WTC11 (cell line): Measurements from ENCODE around the gene SCARB2. TPM values are rescaled to one million over a fixed set of nuclear protein-coding genes. Genes with fewer than 3 reads are reported as not detected.

Source experiments
- ATAC-seq: fragments of 200-7000 bp; cut with Tn5 transposase; 2 replicates; pipeline ENCODE4 v1.10.0; 2021; ENCODE audit warnings: mild to moderate bottlenecking, moderate library complexity
- CTCF ChIA-PET: fragments of 300-600 bp; sonication (Branson Sonifier 250); formaldehyde crosslinking; loops from one replicate; lab custom pipeline; 2021; ENCODE audit warnings: antibody characterized with exemption; lab: Charles Lee
- POLR2A ChIA-PET: fragments of 350-600 bp; sonication (Branson Sonifier 250); formaldehyde crosslinking; loops from one replicate; lab custom pipeline; 2021; ENCODE audit warnings: antibody characterized with exemption; lab: Charles Lee
- DNase-seq: peaks from one replicate; pipeline ENCODE4 v3.0.0; 2021; ENCODE audit warnings: low spot score
- H3K27ac Mint-ChIP-seq: 2 replicates; pipeline ENCODE4 v1.8.0; 2021; ENCODE audit warnings: mixed read lengths
- H3K27me3 Mint-ChIP-seq: 2 replicates; pipeline ENCODE4 v1.8.0; 2021; ENCODE audit warnings: low read depth, mild to moderate bottlenecking, moderate library complexity, mixed read lengths
- H3K36me3 Mint-ChIP-seq: 2 replicates; pipeline ENCODE4 v1.8.0; 2021; ENCODE audit warnings: mixed read lengths
- H3K4me1 Mint-ChIP-seq: 2 replicates; pipeline ENCODE4 v1.8.0; 2022; ENCODE audit warnings: mixed read lengths
- H3K4me3 Mint-ChIP-seq: 2 replicates; pipeline ENCODE4 v1.8.0; 2021; ENCODE audit warnings: mild to moderate bottlenecking, moderate library complexity, mixed read lengths
- H3K9me3 Mint-ChIP-seq: 2 replicates; pipeline ENCODE4 v1.8.0; 2021; ENCODE audit warnings: mixed read lengths
- ATF1 ChIP-seq: sonication (generic); formaldehyde crosslinking; IDR thresholded peaks from 2 replicates; pipeline ENCODE4 v1.8.1; 2023; ENCODE audit warnings: mild to moderate bottlenecking, moderate library complexity, missing genetic modification reagents
- CDX4 ChIP-seq: fragments of 250-450 bp; sonication (Bioruptor Pico); IDR thresholded peaks from 2 replicates; pipeline ENCODE4 v1.9.0; 2021; ENCODE audit warnings: moderate library complexity, mild to moderate bottlenecking, inconsistent platforms, borderline replicate concordance
- CTCF ChIP-seq: fragments of 200-600 bp; IDR thresholded peaks from 2 replicates; pipeline ENCODE4 v1.8.0; 2022; ENCODE audit warnings: antibody characterized with exemption
- FOXJ3 ChIP-seq: sonication (generic); formaldehyde crosslinking; IDR thresholded peaks from 2 replicates; pipeline ENCODE4 v1.9.0; 2021; ENCODE audit warnings: missing genetic modification reagents, mild to moderate bottlenecking, borderline replicate concordance
- FOXP1 ChIP-seq: sonication (generic); formaldehyde crosslinking; IDR thresholded peaks from 2 replicates; pipeline ENCODE4 v1.8.0; 2022; ENCODE audit warnings: missing genetic modification reagents, mild to moderate bottlenecking, moderate library complexity, borderline replicate concordance
- HMGA2 ChIP-seq: fragments of 250-450 bp; sonication (Bioruptor Pico); IDR thresholded peaks from 2 replicates; pipeline ENCODE4 v1.4.0; 2021; ENCODE audit warnings: mild to moderate bottlenecking, moderate library complexity
- HMGXB4 ChIP-seq: sonication (generic); formaldehyde crosslinking; IDR thresholded peaks from 2 replicates; pipeline ENCODE4 v1.8.1; 2023; ENCODE audit warnings: mild to moderate bottlenecking, moderate library complexity, missing genetic modification reagents
- KAT7 ChIP-seq: sonication (generic); formaldehyde crosslinking; IDR thresholded peaks from 2 replicates; pipeline ENCODE4 v1.8.1; 2023; ENCODE audit warnings: missing genetic modification reagents, mild to moderate bottlenecking, borderline replicate concordance
- MAX ChIP-seq: sonication (generic); formaldehyde crosslinking; IDR thresholded peaks from 2 replicates; pipeline ENCODE4 v1.8.0; 2022; ENCODE audit warnings: mild to moderate bottlenecking, missing genetic modification reagents
- NFE2L1 ChIP-seq: sonication (generic); formaldehyde crosslinking; IDR thresholded peaks from 2 replicates; pipeline ENCODE4 v1.8.1; 2023; ENCODE audit warnings: missing genetic modification reagents
- PRDM15 ChIP-seq: sonication (generic); formaldehyde crosslinking; IDR thresholded peaks from 2 replicates; pipeline ENCODE4 v1.8.0; 2022; ENCODE audit warnings: missing genetic modification reagents
- SMAD4 ChIP-seq: sonication (generic); formaldehyde crosslinking; IDR thresholded peaks from 2 replicates; pipeline ENCODE4 v1.8.0; 2022; ENCODE audit warnings: mild to moderate bottlenecking, missing genetic modification reagents
- TEAD1 ChIP-seq: sonication (generic); formaldehyde crosslinking; IDR thresholded peaks from 2 replicates; pipeline ENCODE4 v1.8.0; 2022; ENCODE audit warnings: mild to moderate bottlenecking, missing genetic modification reagents
- TP53 ChIP-seq: sonication (generic); formaldehyde crosslinking; IDR thresholded peaks from 2 replicates; pipeline ENCODE4 v1.8.1; 2023; ENCODE audit warnings: mild to moderate bottlenecking, missing genetic modification reagents
- ZBTB21 ChIP-seq: sonication (generic); formaldehyde crosslinking; IDR thresholded peaks from 2 replicates; pipeline ENCODE4 v1.8.1; 2023; ENCODE audit warnings: mild to moderate bottlenecking, missing genetic modification reagents, borderline replicate concordance
- ZBTB43 ChIP-seq: sonication (generic); formaldehyde crosslinking; IDR thresholded peaks from 2 replicates; pipeline ENCODE4 v1.8.1; 2023; ENCODE audit warnings: mild to moderate bottlenecking, missing genetic modification reagents
- ZMAT4 ChIP-seq: fragments of 250-450 bp; sonication (Bioruptor Pico); IDR thresholded peaks from 2 replicates; pipeline ENCODE4 v1.9.0; 2021; ENCODE audit warnings: mild to moderate bottlenecking
- ZNF121 ChIP-seq: sonication (generic); formaldehyde crosslinking; IDR thresholded peaks from 2 replicates; pipeline ENCODE4 v1.8.0; 2023; ENCODE audit warnings: missing genetic modification reagents
- ZNF512 ChIP-seq: sonication (generic); formaldehyde crosslinking; IDR thresholded peaks from 2 replicates; pipeline ENCODE4 v1.8.1; 2022; ENCODE audit warnings: missing genetic modification reagents, borderline replicate concordance
- total RNA-seq: library from RNA; stranded (reverse); gene quantifications from 3 replicates; pipeline ENCODE4 v1.2.3, GENCODE V29; 2021

SCARB2 gene
- total RNA-seq, 1 experiment from 2014 or later, result 38.0 TPM

GRCh38 chr4:76212851-76213414 is 691 bp downstream of the SCARB2 start:
- no peaks in the 10 kb centered on the region for H3K36me3 Mint-ChIP-seq
- no peak for TF ChIP-seq ATF1 (CRISPR knock-in tag)
- TF ChIP-seq HMGXB4 (CRISPR knock-in tag), result no peak
- TF ChIP-seq TP53 (CRISPR knock-in tag), result no peak
- TF ChIP-seq CTCF, result no peak
- no peak for TF ChIP-seq FOXJ3 (CRISPR knock-in tag)
- no peak for TF ChIP-seq HMGA2 (CRISPR knock-in tag)
- TF ChIP-seq TEAD1 (CRISPR knock-in tag), result no peak
- TF ChIP-seq ZNF512, result no peak
- no peak for TF ChIP-seq MAX (CRISPR knock-in tag)
- TF ChIP-seq ZMAT4 (CRISPR knock-in tag), result no peak
- no peak for TF ChIP-seq FOXP1 (CRISPR knock-in tag)
- no peak for TF ChIP-seq CDX4 (CRISPR knock-in tag)
- TF ChIP-seq NFE2L1 (CRISPR knock-in tag), result no peak
- TF ChIP-seq ZNF121 (CRISPR knock-in tag), result no peak
- no peak for TF ChIP-seq ZBTB21
- TF ChIP-seq ZBTB43 (CRISPR knock-in tag), result no peak
- no peak for TF ChIP-seq KAT7
- no peak for TF ChIP-seq SMAD4
- no peak for TF ChIP-seq PRDM15 (CRISPR knock-in tag)
- DNase-seq (no peak), ATAC-seq (peak; percentile 57)
- H3K9me3 Mint-ChIP-seq, result no peaks in the 10 kb centered on the region
- POLR2A ChIA-PET, result interaction anchor here (0.7 to 1.0 kb wide), 3 partner anchors 32 to 220 kb away, joined by 3 read pairs; partner anchors contain the start of gene STBD1
- H3K27me3 Mint-ChIP-seq, result peaks cover 19% of the 10 kb centered on the region
- H3K4me1 Mint-ChIP-seq, result peaks cover 52% of the 10 kb centered on the region
- peak overlapping the region; percentile 91 for H3K4me3 Mint-ChIP-seq
- CTCF ChIA-PET, result interaction anchor here (1.4 to 1.6 kb wide), 2 partner anchors 14 to 33 kb away, joined by 4 to 9 read pairs; no protein-coding TSS in a partner anchor
- peak overlapping the region; percentile 94; the same call in 1 of the 2 replicates for H3K27ac Mint-ChIP-seq
